H1 (cell line): ENCODE measurements around the gene P2RY14. TPM values are rescaled to one million over a fixed set of nuclear protein-coding genes. Genes with fewer than 3 reads are reported as not detected.

Experiments used
- CTCF ChIA-PET: fragments of 300-600 bp; sonication (Branson Sonifier 250); formaldehyde crosslinking; loops from one replicate; lab custom pipeline; 2021; ENCODE audit not compliant: partially characterized antibody; lab: Charles Lee
- POLR2A ChIA-PET: fragments of 300-600 bp; sonication (Branson Sonifier 250); formaldehyde crosslinking; loops from one replicate; lab custom pipeline; 2021; ENCODE audit warnings: inconsistent platforms; ENCODE audit not compliant: partially characterized antibody; lab: Charles Lee
- DNase-seq, 2 experiments: peaks; one replicate each; pipeline versions ENCODE4 v3.0.0 to v3.0.0-alpha.2; 2010 to 2022; ENCODE audit warnings: low spot score in 2 of 2, low read depth in 1 of 2, mixed read lengths in 1 of 2
- FAIRE-seq: peaks from 2 replicates; lab custom pipeline; 2011; peaks lifted over from hg19 to GRCh38; lab: Jason Lieb, UNC
- H2AFZ ChIP-seq: 2 replicates; pipeline ENCODE4 v1.8.1; 2012; ENCODE audit warnings: low read length, inconsistent platforms
- H2AK5ac ChIP-seq: 2 replicates; pipeline ENCODE4 v1.6.1; 2013; ENCODE audit warnings: low read depth, low read length
- H2BK120ac ChIP-seq: replicated peaks from 2 replicates; pipeline ENCODE3; 2013; ENCODE audit warnings: low read depth, low read length, inconsistent platforms
- H2BK12ac ChIP-seq: 2 replicates; pipeline ENCODE4 v1.6.1; 2013; ENCODE audit warnings: low read depth, low read length
- H2BK15ac ChIP-seq: 2 replicates; pipeline ENCODE4 v1.6.1; 2013; ENCODE audit warnings: low read length
- H2BK20ac ChIP-seq: 2 replicates; pipeline ENCODE4 v1.6.1; 2013; ENCODE audit warnings: low read length
- H2BK5ac ChIP-seq: 2 replicates; pipeline ENCODE4 v1.6.1; 2013; ENCODE audit warnings: low read depth, low read length
- H3K14ac ChIP-seq: 2 replicates; pipeline ENCODE4 v1.6.1; 2013; ENCODE audit warnings: inconsistent platforms; ENCODE audit not compliant: insufficient read length
- H3K18ac ChIP-seq: 2 replicates; pipeline ENCODE4 v1.6.1; 2013; ENCODE audit warnings: low read length; ENCODE audit errors: extremely low read depth
- H3K23ac ChIP-seq: 2 replicates; pipeline ENCODE4 v1.6.1; 2013; ENCODE audit warnings: inconsistent platforms; ENCODE audit not compliant: insufficient read length
- H3K23me2 ChIP-seq: 2 replicates; pipeline ENCODE4 v1.6.1; 2013; ENCODE audit warnings: low read depth, low read length
- H3K27ac ChIP-seq: 2 replicates; pipeline ENCODE4 v1.6.1; 2011; ENCODE audit warnings: low read depth, low read length, inconsistent platforms
- H3K27me3 ChIP-seq, 4 experiments: replicated peaks in 1 of 4; 1 replicate in 1 of 4; 2 replicates in 3 of 4; pipeline versions ENCODE4 v1.6.1 to v1.8.1; 2011 to 2013; ENCODE audit warnings: low read length in 3 of 4, mild to moderate bottlenecking in 3 of 4, inconsistent platforms in 2 of 4, mixed read lengths in 2 of 4, moderate library complexity in 1 of 4; ENCODE audit not compliant: control insufficient read depth in 3 of 4, insufficient read depth in 3 of 4; ENCODE audit errors: extremely low read depth in 1 of 4
- H3K36me3 ChIP-seq, 4 experiments: 2 replicates each; pipeline versions ENCODE4 v1.6.1 to v1.8.1; 2011 to 2013; ENCODE audit warnings: mild to moderate bottlenecking in 4 of 4, low read length in 3 of 4, moderate library complexity in 2 of 4, control low read depth in 1 of 4, inconsistent platforms in 1 of 4; ENCODE audit not compliant: insufficient read depth in 4 of 4, control insufficient read depth in 2 of 4
- H3K4ac ChIP-seq: replicated peaks from 2 replicates; pipeline ENCODE3; 2013; ENCODE audit warnings: low read length, low read depth, mixed read lengths, inconsistent platforms; ENCODE audit not compliant: insufficient read length
- H3K4me1 ChIP-seq, 4 experiments: replicated peaks in 1 of 4; 1 replicate in 1 of 4; 2 replicates in 3 of 4; pipeline versions ENCODE4 v1.6.1 to v1.8.1; 2011 to 2013; ENCODE audit warnings: low read length in 3 of 4, inconsistent platforms in 2 of 4, mixed read lengths in 1 of 4; ENCODE audit not compliant: insufficient read depth in 4 of 4, control insufficient read depth in 3 of 4
- H3K4me2 ChIP-seq, 2 experiments: 2 replicates each; pipeline versions ENCODE4 v1.6.1 to v1.8.1; 2011 to 2013; ENCODE audit warnings: low read depth in 2 of 2, low read length in 2 of 2, control low read depth in 1 of 2, inconsistent platforms in 1 of 2, mild to moderate bottlenecking in 1 of 2; ENCODE audit not compliant: insufficient read depth in 1 of 2
- H3K4me3 ChIP-seq, 4 experiments: fragments of 200-600, 300-600 bp in 1 of 4; sonication (generic), shearing (Covaris generic), sonication (Bioruptor Twin) in 1 of 4; 2 replicates each; pipeline versions ENCODE4 v1.5.1 to v1.8.1; 2011 to 2016; ENCODE audit warnings: low read length in 4 of 4, low read depth in 3 of 4, control low read depth in 2 of 4, inconsistent platforms in 2 of 4, mild to moderate bottlenecking in 2 of 4, mixed read lengths in 1 of 4, moderate library complexity in 1 of 4; ENCODE audit not compliant: insufficient read depth in 2 of 4; ENCODE audit errors: extremely low read depth in 1 of 4
- H3K56ac ChIP-seq: replicated peaks from 2 replicates; pipeline ENCODE3; 2013; ENCODE audit warnings: low read depth, mild to moderate bottlenecking, mixed read lengths, low read length, inconsistent platforms; ENCODE audit not compliant: insufficient read length
- H3K79me1 ChIP-seq: 2 replicates; pipeline ENCODE4 v1.6.1; 2013; ENCODE audit warnings: low read depth, low read length, control low read depth
- H3K79me2 ChIP-seq, 2 experiments: 2 replicates each; pipeline versions ENCODE4 v1.6.1 to v1.8.1; 2012 to 2013; ENCODE audit warnings: low read length in 2 of 2, mild to moderate bottlenecking in 2 of 2, inconsistent platforms in 1 of 2; ENCODE audit not compliant: insufficient read depth in 2 of 2, control insufficient read depth in 1 of 2
- H3K9ac ChIP-seq, 4 experiments: replicated peaks in 1 of 4; 1 replicate in 1 of 4; 2 replicates in 3 of 4; pipeline versions ENCODE4 v1.6.1 to v1.8.1; 2011 to 2013; ENCODE audit warnings: low read depth in 3 of 4, low read length in 3 of 4, control low read depth in 2 of 4, mild to moderate bottlenecking in 2 of 4, moderate library complexity in 2 of 4, inconsistent platforms in 1 of 4; ENCODE audit errors: extremely low read depth in 1 of 4
- H3K9me3 ChIP-seq, 2 experiments: 2 replicates each; pipeline versions ENCODE4 v1.6.1 to v1.8.1; 2012 to 2013; ENCODE audit warnings: mild to moderate bottlenecking in 2 of 2, moderate library complexity in 2 of 2, control low read depth in 1 of 2, inconsistent platforms in 1 of 2, low read depth in 1 of 2, low read length in 1 of 2, mixed read lengths in 1 of 2; ENCODE audit not compliant: insufficient read depth in 2 of 2
- H4K20me1 ChIP-seq, 2 experiments: replicated peaks in 1 of 2; 2 replicates each; pipeline versions ENCODE3 to v1.8.1; 2011 to 2013; ENCODE audit warnings: inconsistent platforms in 2 of 2, low read length in 2 of 2, mild to moderate bottlenecking in 1 of 2; ENCODE audit not compliant: insufficient read depth in 2 of 2, control insufficient read depth in 1 of 2
- H4K5ac ChIP-seq: 2 replicates; pipeline ENCODE4 v1.6.1; 2013; ENCODE audit warnings: low read length, low read depth, mixed read lengths, inconsistent platforms; ENCODE audit not compliant: insufficient read length
- H4K8ac ChIP-seq: 2 replicates; pipeline ENCODE4 v1.8.0; 2013; ENCODE audit warnings: mild to moderate bottlenecking, moderate library complexity, low read length, inconsistent platforms; ENCODE audit not compliant: insufficient read depth; ENCODE audit errors: extremely low read depth
- H4K91ac ChIP-seq: replicated peaks from 2 replicates; pipeline ENCODE3; 2013; ENCODE audit warnings: low read length, mixed read lengths, inconsistent platforms; ENCODE audit not compliant: insufficient read length
- CEBPB ChIP-seq: IDR thresholded peaks from 2 replicates; pipeline ENCODE4 v1.6.1; 2012; ENCODE audit warnings: low read depth, low read length
- JUN ChIP-seq: IDR thresholded peaks from 2 replicates; pipeline ENCODE4 v1.6.1; 2011; ENCODE audit warnings: low read depth, mild to moderate bottlenecking, improper control_type of control experiment, low read length
- POLR2A ChIP-seq, 2 experiments: IDR thresholded peaks; 1 replicate in 1 of 2; 2 replicates in 1 of 2; pipeline ENCODE4 v1.6.1; 2011; ENCODE audit warnings: low read depth in 2 of 2, low read length in 2 of 2, mild to moderate bottlenecking in 2 of 2; ENCODE audit errors: control extremely low read depth in 1 of 2
- POU5F1 ChIP-seq: IDR thresholded peaks from 2 replicates; pipeline ENCODE4 v1.6.1; 2011; ENCODE audit warnings: low read depth, mild to moderate bottlenecking, low read length, moderate library complexity
- RFX5 ChIP-seq: IDR thresholded peaks from 2 replicates; pipeline ENCODE4 v1.6.1; 2011; ENCODE audit warnings: low read depth, low read length, improper control_type of control experiment, borderline replicate concordance
- SIN3A ChIP-seq, 2 experiments: IDR thresholded peaks in 1 of 2; conservative IDR thresholded peaks in 1 of 2; 2 replicates each; pipeline ENCODE4 v1.6.1; 2011 to 2012; ENCODE audit warnings: low read length in 2 of 2, improper control_type of control experiment in 1 of 2, low read depth in 1 of 2, mild to moderate bottlenecking in 1 of 2
- TBP ChIP-seq: IDR thresholded peaks from 2 replicates; pipeline ENCODE4 v1.6.1; 2011; ENCODE audit warnings: low read depth, low read length, improper control_type of control experiment
- TEAD4 ChIP-seq: IDR thresholded peaks from 2 replicates; pipeline ENCODE4 v1.6.1; 2012; ENCODE audit warnings: low read depth, low read length, inconsistent platforms, mixed read lengths
- USF2 ChIP-seq: IDR thresholded peaks from 2 replicates; pipeline ENCODE4 v1.6.1; 2011; ENCODE audit warnings: low read length, improper control_type of control experiment
- WGBS, 2 experiments: shearing (Covaris generic) in 1 of 2; methylation state at CpG; one replicate each; pipeline versions ENCODE4 v1.1.6 to v1.1.7; 2013 to 2015; ENCODE audit warnings: low lambda C conversion rate in 2 of 2, mixed read lengths in 2 of 2, inconsistent platforms in 1 of 2, low coverage in 1 of 2, missing lambda C conversion rate in 1 of 2; ENCODE audit not compliant: insufficient replicate concordance in 2 of 2, insufficient coverage in 1 of 2, insufficient read length in 1 of 2; ENCODE audit errors: extremely low coverage in 1 of 2, missing lambda C conversion rate in 1 of 2; 5-methylcytosine and 5-hydroxymethylcytosine counted together
- polyA plus RNA-seq, 7 experiments: library from polyadenylated mRNA; depleted of rRNA in 3 of 7; stranded (reverse) in 5 of 7; unstranded in 2 of 7; fragments of >200 nt in 5 of 7; fragments of 200-250 nt in 2 of 7; gene quantifications; 1 replicate in 5 of 7; 2 replicates in 1 of 7; 4 replicates in 1 of 7; pipeline versions ENCODE4 v1.2.1 to v1.2.3, GENCODE V29; 2011 to 2013; ENCODE audit warnings: missing spikeins in 2 of 7, mixed read lengths in 2 of 7
- total RNA-seq: library from RNA; stranded (reverse); fragmentation: NEBNext Ultra II Directional; extraction: Animal tissue kit (Norgen Biotek cat#: 25700); gene quantifications from 2 replicates; pipeline ENCODE4 v1.2.1, GENCODE V29; 2021
- TF ChIP-seq, protein P1 (sequence below): IDR thresholded peaks from 2 replicates; pipeline ENCODE4 v1.6.1; 2011; ENCODE audit warnings: low read depth, mild to moderate bottlenecking, low read length; ENCODE audit not compliant: insufficient read depth

P2RY14 gene
- total and polyA plus RNA-seq, 2 of the 8 experiments (the other 6 are each of a cell fraction or from before 2014, with no cell fraction given) = not detected

GRCh38 chr3:151305060-151305774 is 26.9 kb upstream of the P2RY14 start:
- H4K91ac ChIP-seq = no peak overlapping the region
- H3K27ac ChIP-seq = 0 out of 2 replicates have a peak overlapping the region, but pooled peaks have one; percentile 11
- peak overlapping the region in 1 of 4 experiments; percentile 14; a peak in 2 of 7 replicates for H3K9ac ChIP-seq
- 48% methylated on average over 7 of the region's 7 CpGs; no CpG with 5 or more reads in 1 of the 2 experiments for WGBS, 2 experiments
- no peak overlapping the region for H3K4ac ChIP-seq
- H4K8ac ChIP-seq = no peak overlapping the region
- FAIRE-seq (peak; percentile 92), DNase-seq (peak; percentile 63 to 78)
- CTCF ChIA-PET = interaction anchor here (0.7 to 2.6 kb wide), 19 partner anchors 11 to 531 kb away, joined by 3 to 14 read pairs (median 4); partner anchors contain the start of genes GPR87 and P2RY13
- H3K23me2 ChIP-seq = no peaks in the 10 kb centered on the region
- H3K4me3 ChIP-seq = peak overlapping the region in 1 of 4 experiments; percentile 11; a peak in 1 of 8 replicates
- no peak overlapping the region for H2BK120ac ChIP-seq
- peak overlapping the region; percentile 24; the same call in 1 of the 2 replicates for H2AK5ac ChIP-seq
- H3K14ac ChIP-seq = no peak overlapping the region
- no peak overlapping the region for H2BK15ac ChIP-seq
- POLR2A ChIA-PET = interaction anchor here (1.2 to 1.4 kb wide), 2 partner anchors 13 to 14 kb away, joined by 3 read pairs; no protein-coding TSS in a partner anchor
- 0 out of 7 replicates have a peak, but pooled peaks cover 0 to 3% (median 0%) of the 10 kb centered on the region in 4 experiments for H3K27me3 ChIP-seq
- no peak overlapping the region for H3K23ac ChIP-seq
- no peak overlapping the region for H4K5ac ChIP-seq
- peak overlapping the region; percentile 83; the same call in 1 of the 2 replicates for H2BK12ac ChIP-seq
- H3K36me3 ChIP-seq = no peaks in the 10 kb centered on the region
- H3K56ac ChIP-seq = no peak overlapping the region
- H3K18ac ChIP-seq = no peak overlapping the region
- H3K4me2 ChIP-seq = peak overlapping the region in 1 of 2 experiments; percentile 10; a peak in 1 of 4 replicates
- H4K20me1 ChIP-seq = peaks cover 0 to 2% of the 10 kb centered on the region in 2 experiments
- H2BK20ac ChIP-seq = no peak overlapping the region
- H2BK5ac ChIP-seq = no peak overlapping the region
- H3K79me1 ChIP-seq = no peaks in the 10 kb centered on the region
- H3K9me3 ChIP-seq = no peaks in the 10 kb centered on the region
- H3K79me2 ChIP-seq = no peaks in the 10 kb centered on the region
- H2AFZ ChIP-seq = no peak overlapping the region
- peaks cover 7 to 28% (median 16%) of the 10 kb centered on the region in 4 experiments for H3K4me1 ChIP-seq
- TF ChIP-seq CEBPB (peak; percentile 90), SIN3A (conservative IDR thresholded peaks at IDR 0.05 in 1 of 2, IDR thresholded peaks at IDR 0.05 in 1 of 2; ENCODE audit: low read depth in 1 of 2, low read length in 2 of 2) (peak; percentile 39 to 66; a peak in 1 of 4 replicates), TBP (no peak; the same call in 1 of the 2 replicates), TEAD4 (peak; percentile 95), JUN (peak; percentile 95), POLR2A (IDR thresholded peaks at IDR 0.05; ENCODE audit: control extremely low read depth in 1 of 2, low read depth in 2 of 2, low read length in 2 of 2) (no peak), POU5F1 (no peak), USF2 (no peak; the same call in 1 of the 2 replicates), RFX5 (no peak)
- TF ChIP-seq, protein P1, sequence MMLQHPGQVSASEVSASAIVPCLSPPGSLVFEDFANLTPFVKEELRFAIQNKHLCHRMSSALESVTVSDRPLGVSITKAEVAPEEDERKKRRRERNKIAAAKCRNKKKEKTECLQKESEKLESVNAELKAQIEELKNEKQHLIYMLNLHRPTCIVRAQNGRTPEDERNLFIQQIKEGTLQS = peak; percentile 62; the same call in 1 of the 2 replicates
